ENCODE data around the gene FGF2.
"Not testable (repeated sequence)": the region's sequence is repeated elsewhere in the genome, so short reads cannot be mapped to it uniquely, and the experiment has no call there.

The FGF2 gene

DNA sequence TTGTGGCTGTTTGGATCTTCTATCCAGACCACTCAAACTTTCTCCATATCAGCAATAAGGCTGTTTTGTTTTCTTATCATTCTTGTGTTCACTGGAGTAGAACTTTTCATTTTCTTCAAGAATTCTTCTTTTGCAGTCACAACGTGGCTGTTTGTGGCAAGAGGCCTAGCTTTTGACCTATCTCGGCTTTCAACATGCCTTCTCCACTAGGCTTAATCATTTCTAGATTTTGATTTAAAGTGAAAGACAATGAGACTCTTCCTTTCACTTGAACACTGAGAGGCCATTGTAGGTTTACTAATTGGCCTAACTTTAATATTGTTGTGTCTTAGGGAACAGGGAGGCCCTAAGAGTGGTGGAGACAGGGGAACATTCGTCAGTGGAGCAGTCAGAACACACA is 19.1 kb downstream of the FGF2 start:
- Mint-ChIP-seq H3K36me3 (ENCODE audit: low read depth) (no peaks in the 10 kb centered on the region), H3K27ac (no peak overlapping the region), H3K4me1 (ENCODE audit: low read depth) (peaks cover 7% of the 10 kb centered on the region), H3K9me3 (no peaks in the 10 kb centered on the region), H3K4me3 (no peak overlapping the region), H3K27me3 (ENCODE audit: low read depth) (peaks cover 7% of the 10 kb centered on the region)

GRCh38 chr4:122847931-122848330 is 21.3 kb downstream of the FGF2 start:
- Mint-ChIP-seq H3K4me1 (ENCODE audit: low read depth) (peaks cover 7% of the 10 kb centered on the region), H3K36me3 (ENCODE audit: low read depth) (no peaks in the 10 kb centered on the region), H3K27ac (no peak overlapping the region), H3K9me3 (no peaks in the 10 kb centered on the region), H3K4me3 (no peak overlapping the region), H3K27me3 (ENCODE audit: low read depth) (peaks cover 13% of the 10 kb centered on the region)

DNA sequence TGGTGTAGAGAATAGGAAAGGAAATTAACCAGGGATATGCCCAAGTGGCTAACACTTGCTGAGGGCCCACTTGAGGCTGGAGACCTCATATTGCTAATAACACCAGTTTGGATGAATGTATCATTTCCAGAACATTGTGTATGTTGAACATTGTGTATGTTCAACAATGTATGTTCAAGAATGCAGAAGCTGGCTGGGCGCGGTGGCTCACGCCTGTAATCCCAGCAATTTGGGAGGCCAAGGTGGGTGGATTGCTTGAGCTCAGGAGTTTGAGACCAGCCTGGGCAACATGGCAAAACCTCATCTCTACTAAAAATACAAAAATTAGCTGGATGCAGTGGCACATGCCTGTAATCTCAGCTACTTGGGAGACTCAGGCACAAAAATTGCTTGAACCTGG is 23.2 kb downstream of the FGF2 start:
- H3K27me3 Mint-ChIP-seq (ENCODE audit: low read depth), result peaks cover 16% of the 10 kb centered on the region
- H3K4me1 Mint-ChIP-seq (ENCODE audit: low read depth); H3K4me3 Mint-ChIP-seq; H3K27ac Mint-ChIP-seq; H3K9me3 Mint-ChIP-seq; H3K36me3 Mint-ChIP-seq (ENCODE audit: low read depth): not testable (repeated sequence)

- peaks cover 6% of the 10 kb centered on the region for H3K4me1 Mint-ChIP-seq (ENCODE audit: low read depth)
- no peaks in the 10 kb centered on the region for H3K9me3 Mint-ChIP-seq
- no peak overlapping the region for H3K27ac Mint-ChIP-seq
- H3K36me3 Mint-ChIP-seq (ENCODE audit: low read depth), result peaks cover 2% of the 10 kb centered on the region
- peaks cover 19% of the 10 kb centered on the region for H3K27me3 Mint-ChIP-seq (ENCODE audit: low read depth)
- H3K4me3 Mint-ChIP-seq, result no peak overlapping the region
These were observed 24.9 kb downstream of the FGF2 start for GRCh38 chr4:122851568-122851967.

DNA sequence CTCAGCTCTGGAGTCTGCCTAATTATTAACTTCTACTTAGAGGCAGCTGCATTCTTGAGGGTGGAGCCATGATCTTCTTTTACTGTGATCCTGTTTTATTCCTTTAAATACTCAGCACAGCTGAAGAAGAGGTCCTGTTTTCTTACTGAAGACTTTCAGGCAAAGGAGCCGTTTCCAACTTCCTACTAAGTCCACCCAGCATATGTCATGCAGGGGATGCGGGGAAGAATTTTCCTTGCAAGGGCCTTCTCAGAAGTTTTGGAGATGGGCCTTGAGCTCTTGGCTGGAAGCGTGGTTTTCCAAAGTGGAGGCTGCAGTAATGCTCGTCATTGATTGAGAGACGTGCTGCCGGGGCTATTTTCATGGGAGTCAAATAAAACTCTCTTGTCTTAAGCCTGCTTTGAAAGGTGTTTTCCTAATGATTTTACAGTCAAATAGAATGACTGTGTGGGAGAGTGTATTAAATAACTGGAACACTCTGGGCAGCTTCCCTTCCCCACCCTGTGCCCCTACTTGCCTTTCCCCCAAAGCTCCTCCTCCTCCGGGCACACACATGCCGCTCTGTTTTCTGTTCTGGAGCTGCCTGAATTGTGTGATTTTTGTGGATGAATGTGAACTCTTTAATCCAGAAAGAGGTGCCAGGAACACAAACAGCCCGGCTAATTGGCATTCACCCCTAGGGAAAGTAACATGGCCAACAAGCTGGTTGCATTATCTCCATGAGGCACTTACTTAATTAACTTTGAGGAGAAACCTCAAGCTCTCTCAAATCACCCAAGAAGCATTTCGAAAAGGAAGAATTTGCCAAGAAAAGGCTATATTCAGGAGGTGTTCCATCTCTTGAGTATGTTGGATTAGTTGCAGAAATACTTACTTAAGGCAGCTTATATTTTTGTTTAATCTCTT is 28.1 kb downstream of the FGF2 start:
- Mint-ChIP-seq H3K36me3 (ENCODE audit: low read depth) (peaks cover 2% of the 10 kb centered on the region), H3K4me1 (ENCODE audit: low read depth) (peaks cover 5% of the 10 kb centered on the region), H3K9me3 (no peaks in the 10 kb centered on the region), H3K27me3 (ENCODE audit: low read depth) (peaks cover 36% of the 10 kb centered on the region), H3K4me3 (no peak overlapping the region), H3K27ac (no peak overlapping the region)

GRCh38 chr4:122855353-122855890 is 28.8 kb downstream of the FGF2 start:
- H3K27me3 Mint-ChIP-seq (ENCODE audit: low read depth), result peaks cover 34% of the 10 kb centered on the region
- no peak overlapping the region for H3K27ac Mint-ChIP-seq
- H3K4me1 Mint-ChIP-seq (ENCODE audit: low read depth), result peaks cover 5% of the 10 kb centered on the region
- peaks cover 2% of the 10 kb centered on the region for H3K36me3 Mint-ChIP-seq (ENCODE audit: low read depth)
- no peak overlapping the region for H3K4me3 Mint-ChIP-seq
- no peaks in the 10 kb centered on the region for H3K9me3 Mint-ChIP-seq

- Mint-ChIP-seq H3K27me3 (ENCODE audit: low read depth) (peaks cover 45% of the 10 kb centered on the region), H3K9me3 (no peaks in the 10 kb centered on the region), H3K27ac (no peak overlapping the region), H3K4me1 (ENCODE audit: low read depth) (peaks cover 5% of the 10 kb centered on the region), H3K4me3 (no peak overlapping the region), H3K36me3 (ENCODE audit: low read depth) (peaks cover 2% of the 10 kb centered on the region)
These were observed 30.5 kb downstream of the FGF2 start for GRCh38 chr4:122857160-122857559.

- peaks cover 44% of the 10 kb centered on the region for H3K27me3 Mint-ChIP-seq (ENCODE audit: low read depth)
- no peaks in the 10 kb centered on the region for H3K9me3 Mint-ChIP-seq
- no peak overlapping the region for H3K4me3 Mint-ChIP-seq
- H3K4me1 Mint-ChIP-seq (ENCODE audit: low read depth), result peaks cover 5% of the 10 kb centered on the region
- peaks cover 2% of the 10 kb centered on the region for H3K36me3 Mint-ChIP-seq (ENCODE audit: low read depth)
- H3K27ac Mint-ChIP-seq, result no peak overlapping the region
These were observed 32.1 kb downstream of the FGF2 start for GRCh38 chr4:122858705-122859104.

- Mint-ChIP-seq H3K4me1 (ENCODE audit: low read depth) (no peaks in the 10 kb centered on the region), H3K36me3 (ENCODE audit: low read depth) (peaks cover 1% of the 10 kb centered on the region), H3K27ac (no peak overlapping the region), H3K9me3 (no peaks in the 10 kb centered on the region), H3K27me3 (ENCODE audit: low read depth) (peaks cover 42% of the 10 kb centered on the region), H3K4me3 (no peak overlapping the region)
These were observed 34.7 kb downstream of the FGF2 start for GRCh38 chr4:122861172-122861943.

- Mint-ChIP-seq H3K36me3 (ENCODE audit: low read depth) (peaks cover 1% of the 10 kb centered on the region), H3K27ac (no peak overlapping the region), H3K9me3 (no peaks in the 10 kb centered on the region), H3K27me3 (ENCODE audit: low read depth) (peaks cover 39% of the 10 kb centered on the region), H3K4me1 (ENCODE audit: low read depth) (peaks cover 2% of the 10 kb centered on the region), H3K4me3 (no peak overlapping the region)
These were observed 37.0 kb downstream of the FGF2 start for GRCh38 chr4:122863639-122864038.

GRCh38 chr4:122865425-122865824 is 38.8 kb downstream of the FGF2 start:
- Mint-ChIP-seq H3K36me3 (ENCODE audit: low read depth) (peaks cover 1% of the 10 kb centered on the region), H3K4me1 (ENCODE audit: low read depth) (peaks cover 3% of the 10 kb centered on the region), H3K9me3 (no peaks in the 10 kb centered on the region), H3K4me3 (no peak overlapping the region), H3K27me3 (ENCODE audit: low read depth) (peaks cover 37% of the 10 kb centered on the region), H3K27ac (no peak overlapping the region)

DNA sequence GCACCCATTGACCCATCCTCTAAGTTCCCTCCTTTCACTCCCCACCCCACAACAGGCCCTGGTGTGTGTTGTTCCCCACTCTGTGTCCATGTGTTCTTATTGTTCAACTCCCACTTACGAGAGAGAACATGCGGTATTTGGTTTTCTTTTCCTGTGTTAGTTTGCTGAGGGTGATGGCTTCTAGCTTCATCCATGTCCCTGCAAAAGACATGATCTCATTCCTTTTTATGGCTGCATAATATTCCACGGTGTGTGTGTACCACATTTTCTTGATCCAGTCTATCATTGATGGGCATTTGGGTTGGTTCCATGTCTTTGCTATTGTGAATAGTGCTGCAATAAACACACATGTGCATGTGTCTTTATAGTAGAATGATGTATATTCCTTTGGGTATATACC is 41.6 kb downstream of the FGF2 start:
- H3K9me3 Mint-ChIP-seq; H3K4me1 Mint-ChIP-seq (ENCODE audit: low read depth); H3K36me3 Mint-ChIP-seq (ENCODE audit: low read depth); H3K27ac Mint-ChIP-seq; H3K4me3 Mint-ChIP-seq: not testable (repeated sequence)
- peaks cover 39% of the 10 kb centered on the region for H3K27me3 Mint-ChIP-seq (ENCODE audit: low read depth)

- Mint-ChIP-seq H3K27ac (no peak overlapping the region), H3K27me3 (ENCODE audit: low read depth) (peaks cover 33% of the 10 kb centered on the region), H3K4me1 (ENCODE audit: low read depth) (peaks cover 3% of the 10 kb centered on the region)
These were observed 46.5 kb downstream of the FGF2 start for GRCh38 chr4:122873146-122873545.

GRCh38 chr4:122873821-122874593 is 47.4 kb downstream of the FGF2 start:
- H3K27me3 Mint-ChIP-seq (ENCODE audit: low read depth), result peaks cover 27% of the 10 kb centered on the region
- H3K4me3 Mint-ChIP-seq, result no peak overlapping the region
- no peaks in the 10 kb centered on the region for H3K4me1 Mint-ChIP-seq (ENCODE audit: low read depth)
- H3K9me3 Mint-ChIP-seq, result peaks cover 6% of the 10 kb centered on the region
- no peak overlapping the region for H3K27ac Mint-ChIP-seq
- peaks cover 4% of the 10 kb centered on the region for H3K36me3 Mint-ChIP-seq (ENCODE audit: low read depth)

More at GRCh38 chr4:122873146-122873545, 46.5 kb downstream of the FGF2 start:
- Mint-ChIP-seq H3K4me3 (no peak overlapping the region), H3K36me3 (ENCODE audit: low read depth) (no peaks in the 10 kb centered on the region), H3K9me3 (peaks cover 6% of the 10 kb centered on the region)
